NT2/D1 (cell line): ENCODE data around the gene ACAP1.

ENCODE experiments used
- SUZ12 ChIP-seq: IDR thresholded peaks from 2 replicates; pipeline ENCODE4 v1.6.1; 2011; ENCODE audit not compliant: insufficient read length, insufficient read depth; ENCODE audit errors: extremely low read depth
- YY1 ChIP-seq: IDR thresholded peaks from 2 replicates; pipeline ENCODE4 v1.6.1; 2011; ENCODE audit not compliant: insufficient read length, insufficient read depth
- ZNF274 ChIP-seq: IDR thresholded peaks from 2 replicates; pipeline ENCODE4 v1.6.1; 2011; ENCODE audit warnings: mild to moderate bottlenecking, low read depth, low read length

GRCh38 chr17:7367083-7367482, 30.8 kb downstream of the ACAP1 start:
- TF ChIP-seq YY1: no peak
- no peak for TF ChIP-seq SUZ12
- no peak for TF ChIP-seq ZNF274
